Measurements from ENCODE around the gene OR4X1.
"Not testable (repeated sequence)": the region's sequence is repeated elsewhere in the genome, so short reads cannot be mapped to it uniquely, and the experiment has no call there.

Gene OR4X1

GRCh38 chr11:48248902-48249301, 14.8 kb upstream of the OR4X1 start:
- no peak overlapping the region for H3K27ac ChIP-seq
- TF ChIP-seq CTCF (conservative IDR thresholded peaks at IDR 0.05) (no peak), ZFX (IDR thresholded peaks at IDR 0.05) (no peak)

- H3K27ac ChIP-seq = no peak overlapping the region
- no peak for TF ChIP-seq ZFX (IDR thresholded peaks at IDR 0.05)
- no peak for TF ChIP-seq CTCF (conservative IDR thresholded peaks at IDR 0.05)
Observed at GRCh38 chr11:48261600-48261999, 2.1 kb upstream of the OR4X1 start.

- no peak overlapping the region for H3K27ac ChIP-seq
- no peak for TF ChIP-seq CTCF (conservative IDR thresholded peaks at IDR 0.05)
Observed at GRCh38 chr11:48270621-48271020, 7.0 kb downstream of the OR4X1 start.

GRCh38 chr11:48272606-48273005, 8.9 kb downstream of the OR4X1 start:
- no peak overlapping the region for H3K27ac ChIP-seq
- TF ChIP-seq CTCF (conservative IDR thresholded peaks at IDR 0.05) (no peak), ZFX (IDR thresholded peaks at IDR 0.05) (no peak)

- no peak for TF ChIP-seq CTCF (conservative IDR thresholded peaks at IDR 0.05)
- TF ChIP-seq ZFX (IDR thresholded peaks at IDR 0.05) = no peak
- H3K27ac ChIP-seq = no peak within 1 kb of the TSS
Observed at GRCh38 chr11:48305923-48306322, 42.3 kb downstream of the OR4X1 start, which contains the start of gene OR4S1. Gene OR4S1, plus strand, starts transcription at chr11:48306223. Its CDS starts 0 bp downstream, at chr11:48306223.

- TF ChIP-seq ZFX (IDR thresholded peaks at IDR 0.05) = no peak
- TF ChIP-seq CTCF (conservative IDR thresholded peaks at IDR 0.05) = peak; percentile 95
- H3K27ac ChIP-seq = no peak overlapping the region
Observed at GRCh38 chr11:48307760-48308386, 44.2 kb downstream of the OR4X1 start.

GRCh38 chr11:48313590-48313989, 49.9 kb downstream of the OR4X1 start:
- H3K27ac ChIP-seq = not testable (repeated sequence)
